Measurements from ENCODE around the gene ERF.

- TF ChIP-seq POLR2A (IDR thresholded peaks at IDR 0.05; ENCODE audit: low read depth, low read length) (no peak), TAF1 (IDR thresholded peaks at IDR 0.05; ENCODE audit: borderline replicate concordance, low read depth, low read length) (no peak), POLR2AphosphoS5 (IDR thresholded peaks at IDR 0.05; ENCODE audit: low read depth, low read length) (no peak)
Observed at GRCh38 chr19:42285988-42286348, 31.0 kb upstream of the ERF start.

Data from GM12892 (cell line).